Epithelial cell of proximal tubule (primary cell): ENCODE data around the gene FEM1A. TPM values are rescaled to one million over a fixed set of nuclear protein-coding genes. Genes with fewer than 3 reads are reported as not detected.
"Not testable (repeated sequence)": the region's sequence is repeated elsewhere in the genome, so short reads cannot be mapped to it uniquely, and the experiment has no call there.

Source experiments
- DNase-seq: peaks from one replicate; pipeline ENCODE4 v3.0.0-alpha.2; 2011; ENCODE audit warnings: low read depth
- H3K4me3 ChIP-seq: 2 replicates; pipeline ENCODE4 v1.5.1; 2011; ENCODE audit warnings: low read depth, mild to moderate bottlenecking, low read length
- total RNA-seq: library from RNA; depleted of rRNA; stranded (reverse); fragments of >200 nt; gene quantifications from 2 replicates; pipeline ENCODE4 v1.2.3, GENCODE V29; 2015
- TF ChIP-seq, protein P1 (sequence below): conservative IDR thresholded peaks from 2 replicates; pipeline ENCODE4 v1.5.1; 2012; ENCODE audit warnings: low read depth, mild to moderate bottlenecking, low read length

The FEM1A gene
- total RNA-seq, 1 donor from 2014 or later, result 10.4 TPM

DNA sequence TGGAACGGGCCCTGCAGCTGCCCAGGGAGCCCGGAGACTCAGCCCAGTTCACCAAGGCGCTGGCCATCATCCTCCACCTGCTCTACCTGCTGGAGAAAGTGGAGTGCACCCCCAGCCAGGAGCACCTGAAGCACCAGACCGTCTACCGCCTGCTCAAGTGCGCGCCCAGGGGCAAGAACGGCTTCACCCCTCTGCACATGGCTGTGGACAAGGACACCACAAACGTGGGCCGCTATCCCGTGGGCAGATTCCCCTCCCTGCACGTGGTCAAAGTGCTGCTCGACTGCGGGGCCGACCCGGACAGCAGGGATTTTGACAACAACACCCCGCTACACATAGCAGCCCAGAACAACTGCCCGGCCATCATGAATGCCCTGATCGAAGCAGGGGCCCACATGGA is 1.7 kb downstream of the FEM1A start:
- H3K4me3 ChIP-seq, DNase-seq: not testable (repeated sequence)

DNA sequence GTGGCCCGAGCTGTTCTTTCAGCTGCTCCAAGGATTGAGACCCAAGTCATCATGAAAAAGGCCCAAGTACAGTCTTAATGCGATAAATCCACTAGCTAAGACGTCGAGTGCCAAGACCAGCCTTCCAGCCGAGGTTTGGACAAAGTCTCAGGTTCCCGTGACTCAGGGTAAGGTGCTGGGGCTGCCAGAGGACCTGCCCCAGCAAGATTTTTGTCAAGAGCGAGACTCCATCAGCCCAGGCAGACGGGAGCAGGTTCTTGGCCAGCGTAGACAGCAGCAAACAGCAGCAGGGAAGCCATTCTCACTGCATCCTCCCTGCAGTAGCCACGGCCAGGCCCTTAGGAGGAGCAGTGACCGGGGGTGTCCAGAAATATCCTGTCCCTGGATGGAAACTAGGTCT is 3.4 kb downstream of the FEM1A start:
- TF ChIP-seq, protein P1, sequence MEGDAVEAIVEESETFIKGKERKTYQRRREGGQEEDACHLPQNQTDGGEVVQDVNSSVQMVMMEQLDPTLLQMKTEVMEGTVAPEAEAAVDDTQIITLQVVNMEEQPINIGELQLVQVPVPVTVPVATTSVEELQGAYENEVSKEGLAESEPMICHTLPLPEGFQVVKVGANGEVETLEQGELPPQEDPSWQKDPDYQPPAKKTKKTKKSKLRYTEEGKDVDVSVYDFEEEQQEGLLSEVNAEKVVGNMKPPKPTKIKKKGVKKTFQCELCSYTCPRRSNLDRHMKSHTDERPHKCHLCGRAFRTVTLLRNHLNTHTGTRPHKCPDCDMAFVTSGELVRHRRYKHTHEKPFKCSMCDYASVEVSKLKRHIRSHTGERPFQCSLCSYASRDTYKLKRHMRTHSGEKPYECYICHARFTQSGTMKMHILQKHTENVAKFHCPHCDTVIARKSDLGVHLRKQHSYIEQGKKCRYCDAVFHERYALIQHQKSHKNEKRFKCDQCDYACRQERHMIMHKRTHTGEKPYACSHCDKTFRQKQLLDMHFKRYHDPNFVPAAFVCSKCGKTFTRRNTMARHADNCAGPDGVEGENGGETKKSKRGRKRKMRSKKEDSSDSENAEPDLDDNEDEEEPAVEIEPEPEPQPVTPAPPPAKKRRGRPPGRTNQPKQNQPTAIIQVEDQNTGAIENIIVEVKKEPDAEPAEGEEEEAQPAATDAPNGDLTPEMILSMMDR, result no peak
- DNase-seq, result no peak
- H3K4me3 ChIP-seq, result no peak overlapping the region

DNA sequence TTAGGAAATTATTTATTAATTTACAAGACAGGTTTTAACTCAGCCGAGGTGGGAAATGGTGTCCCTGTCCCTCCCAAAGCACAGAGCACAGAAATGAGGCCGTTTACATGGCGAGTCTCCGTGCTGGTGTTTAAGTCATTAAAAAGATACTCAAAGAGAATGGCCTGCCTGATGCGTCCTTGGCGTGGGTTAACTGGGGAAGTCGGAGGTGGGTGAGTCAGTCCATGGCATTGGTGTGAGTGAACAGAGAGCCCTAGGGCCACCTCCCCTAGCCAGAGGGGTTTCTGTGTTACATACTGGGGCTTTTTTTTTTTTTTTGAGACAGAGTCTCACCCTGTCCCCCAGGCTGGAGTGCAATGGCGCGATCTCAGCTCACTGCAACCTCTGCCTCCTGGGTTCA is 3.9 kb downstream of the FEM1A start:
- no peak for DNase-seq
- H3K4me3 ChIP-seq, result no peak overlapping the region
- TF ChIP-seq, protein P1, result no peak

DNA sequence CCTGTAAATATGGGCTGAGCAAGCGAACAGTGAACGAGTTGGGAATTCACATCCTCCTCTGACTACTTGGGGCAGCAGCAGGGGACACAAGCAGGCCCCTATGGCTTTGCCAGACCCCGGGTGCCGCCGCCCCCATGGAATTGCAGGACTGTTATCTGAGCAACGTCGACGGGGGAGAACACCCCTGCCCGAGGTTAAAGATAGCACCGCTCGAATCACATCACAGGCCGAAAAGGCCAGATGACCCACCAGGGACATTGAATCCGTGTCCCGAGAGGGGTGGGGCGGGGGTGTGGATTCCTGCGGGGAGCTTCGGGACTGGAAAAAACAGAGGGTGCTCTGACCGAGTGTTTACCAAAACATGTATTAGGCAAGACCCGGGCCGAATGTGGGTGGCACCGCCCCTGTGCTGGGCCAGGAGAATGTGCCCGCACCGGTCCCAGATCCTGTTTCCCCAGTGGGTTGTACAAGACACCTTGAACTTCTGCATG is 9.1 kb downstream of the FEM1A start:
- TF ChIP-seq, protein P1, result no peak
- H3K4me3 ChIP-seq, result no peak overlapping the region
- no peak for DNase-seq

DNA sequence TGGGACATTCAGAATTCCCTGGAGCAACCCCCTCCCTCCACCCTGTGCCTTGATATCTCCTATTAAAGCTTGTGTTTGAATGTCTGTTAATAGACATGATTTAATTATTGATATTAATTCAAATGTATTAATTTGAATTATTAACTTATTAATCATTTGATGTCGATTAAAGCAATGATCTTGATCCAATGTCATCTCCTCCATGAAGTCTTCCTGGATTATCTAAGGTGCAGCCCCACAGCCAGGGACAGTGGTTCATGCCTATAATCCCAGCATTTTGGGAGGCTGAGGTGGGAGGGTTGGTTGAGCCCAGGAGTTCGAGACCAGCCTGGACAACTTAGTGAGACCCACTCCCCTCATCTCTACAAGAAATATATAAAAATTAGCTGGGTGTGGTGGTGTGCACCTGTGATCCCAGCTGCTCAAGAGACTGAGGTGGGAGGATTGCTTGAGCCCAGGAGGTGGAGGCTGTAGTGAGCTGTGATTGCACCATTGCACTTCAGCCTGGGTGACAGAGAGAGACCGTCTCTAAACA is 9.6 kb downstream of the FEM1A start:
- DNase-seq, result no peak
- no peak overlapping the region for H3K4me3 ChIP-seq
- TF ChIP-seq, protein P1, result no peak

DNA sequence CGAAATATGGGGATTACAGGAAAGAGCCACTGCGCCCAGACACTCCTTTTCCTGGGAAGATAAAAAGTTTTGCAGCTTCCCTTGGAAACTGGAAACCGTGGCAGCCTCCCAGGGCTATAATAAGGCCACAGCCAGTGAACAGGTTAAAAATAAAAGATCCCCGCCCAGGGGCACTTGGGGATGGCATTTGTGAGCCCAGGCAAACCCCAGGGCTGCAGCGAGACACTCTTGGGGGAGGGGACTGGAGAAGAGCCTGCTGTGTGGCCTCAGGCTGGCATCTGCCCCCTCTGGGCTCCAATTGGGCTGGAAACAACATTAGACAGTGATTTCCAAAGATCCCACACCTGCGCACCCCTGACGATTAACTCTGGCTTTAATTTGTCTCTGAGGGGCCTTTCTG is 11.2 kb downstream of the FEM1A start:
- H3K4me3 ChIP-seq, result no peak overlapping the region
- DNase-seq, result no peak
- TF ChIP-seq, protein P1, result no peak

DNA sequence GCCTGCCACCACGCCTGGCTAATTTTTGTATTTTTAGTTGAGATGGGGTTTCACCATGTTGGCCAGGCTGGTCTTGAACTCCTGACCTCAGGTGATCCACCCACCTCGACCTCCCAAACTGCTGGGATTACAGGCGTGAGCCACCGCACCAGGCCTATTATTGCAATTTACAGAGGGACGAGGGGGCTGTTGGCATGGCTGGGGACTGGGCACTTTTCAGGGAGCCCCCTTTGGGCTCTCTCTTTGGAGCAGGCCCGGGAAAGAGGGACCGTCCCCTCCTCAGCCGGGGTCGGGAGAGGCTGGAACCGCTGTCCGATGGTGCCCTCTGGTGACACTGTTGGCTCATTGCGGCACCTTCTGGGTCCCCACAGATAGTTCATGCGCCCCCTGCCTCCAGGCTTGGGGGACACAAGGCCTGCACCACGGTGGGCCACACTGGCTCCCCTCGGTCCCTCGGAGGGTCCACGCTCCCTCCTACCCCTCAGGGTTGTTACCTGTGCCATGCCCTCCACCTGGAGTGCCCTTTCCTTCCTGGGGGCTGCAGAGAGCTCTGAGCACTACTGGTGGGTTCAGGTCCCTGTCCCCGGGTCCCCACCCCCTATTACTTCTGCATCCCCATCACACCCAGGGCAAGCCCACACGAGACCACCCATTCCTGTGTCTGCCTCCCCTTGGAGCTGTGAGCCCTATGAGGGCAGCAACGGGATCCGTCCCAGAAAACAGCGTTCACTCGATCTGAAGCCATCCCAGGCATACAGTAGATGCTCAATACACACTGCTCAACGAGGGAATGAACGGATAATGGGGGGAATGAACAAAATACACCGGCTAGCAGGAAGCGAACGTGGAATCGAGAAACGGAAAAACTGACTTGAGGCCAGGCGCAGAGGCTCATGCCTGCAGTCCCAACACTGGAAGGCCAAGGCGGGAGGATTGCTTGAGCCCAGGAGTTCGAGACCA is 12.5 kb downstream of the FEM1A start:
- TF ChIP-seq, protein P1, result peak; percentile 74
- no peak for DNase-seq
- no peak overlapping the region for H3K4me3 ChIP-seq

DNA sequence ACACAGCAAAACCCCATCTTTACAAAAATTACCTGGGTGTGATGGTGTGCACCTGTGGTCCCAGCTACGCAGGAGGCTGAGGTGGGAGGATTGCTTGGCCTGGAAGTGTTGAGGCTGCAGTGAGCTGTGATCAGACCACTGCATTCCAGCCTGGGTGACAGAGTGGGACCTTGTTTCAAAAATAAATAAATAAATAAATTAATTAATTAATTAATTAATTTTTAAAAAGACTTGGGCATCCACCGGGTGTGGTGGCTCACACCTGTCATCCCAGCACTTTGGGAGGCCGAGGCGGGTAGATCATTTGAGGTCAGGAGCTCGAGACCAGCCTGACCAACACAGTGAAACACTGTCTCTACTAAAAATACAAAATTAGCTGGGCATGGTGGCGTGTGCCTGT is 13.6 kb downstream of the FEM1A start:
- H3K4me3 ChIP-seq, DNase-seq: not testable (repeated sequence)
